Measurements from ENCODE around the gene DGKB.

DNA sequence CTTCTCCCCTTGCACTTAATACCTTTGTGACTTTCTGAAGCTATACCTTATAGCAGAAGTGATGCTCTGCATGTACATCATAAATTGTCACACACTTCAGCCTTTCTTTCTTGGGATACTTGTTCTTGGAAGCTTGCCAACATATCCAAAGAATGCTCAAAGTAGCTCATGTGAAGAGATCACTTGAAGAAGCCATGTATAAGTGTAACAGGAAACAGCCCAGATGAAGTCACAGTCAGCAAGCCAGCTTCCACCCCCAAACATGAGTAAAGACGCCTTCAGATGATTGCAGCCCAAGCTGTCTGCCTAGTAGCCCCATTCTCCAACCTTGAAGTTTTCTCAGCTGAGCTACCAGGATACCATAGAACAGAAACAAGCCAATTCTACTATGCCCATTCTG, 50.9 kb downstream of the DGKB start:
- TF ChIP-seq CTCF (IDR thresholded peaks at IDR 0.05) = no peak
- no peak for TF ChIP-seq POLR2A (IDR thresholded peaks at IDR 0.05)
